Endothelial cell (in vitro differentiated cells): Measurements from ENCODE around the gene BET1. TPM values are rescaled to one million over a fixed set of nuclear protein-coding genes. Genes with fewer than 3 reads are reported as not detected.

Source experiments
- DNase-seq: peaks from one replicate; pipeline ENCODE4 v3.0.0; 2021; ENCODE audit warnings: low spot score
- H3K27ac Mint-ChIP-seq: one replicate; pipeline ENCODE4 v1.8.0; 2021; ENCODE audit warnings: mixed read lengths, inconsistent platforms; ENCODE audit not compliant: unreplicated experiment
- H3K27me3 Mint-ChIP-seq: one replicate; pipeline ENCODE4 v1.8.0; 2021; ENCODE audit warnings: mild to moderate bottlenecking, moderate library complexity, mixed read lengths, inconsistent platforms; ENCODE audit not compliant: unreplicated experiment
- H3K36me3 Mint-ChIP-seq: one replicate; pipeline ENCODE4 v1.8.0; 2021; ENCODE audit warnings: mild to moderate bottlenecking, low read depth, mixed read lengths, inconsistent platforms; ENCODE audit not compliant: unreplicated experiment
- H3K4me1 Mint-ChIP-seq: one replicate; pipeline ENCODE4 v1.8.0; 2021; ENCODE audit warnings: mild to moderate bottlenecking, mixed read lengths, inconsistent platforms; ENCODE audit not compliant: unreplicated experiment
- H3K4me3 Mint-ChIP-seq: one replicate; pipeline ENCODE4 v1.8.0; 2021; ENCODE audit warnings: mild to moderate bottlenecking, mixed read lengths, inconsistent platforms; ENCODE audit not compliant: unreplicated experiment
- H3K9me3 Mint-ChIP-seq: one replicate; pipeline ENCODE4 v1.8.0; 2021; ENCODE audit warnings: mixed read lengths, inconsistent platforms; ENCODE audit not compliant: unreplicated experiment
- total RNA-seq: library from RNA; stranded (reverse); fragmentation: NEBNext Ultra II Directional; extraction: Animal tissue kit (Norgen Biotek cat#: 25700); gene quantifications from one replicate; pipeline ENCODE4 v1.2.1, GENCODE V29; 2021; ENCODE audit not compliant: unreplicated experiment
- TF ChIP-seq, protein P1 (sequence below): fragments of 200-600 bp; sonication (generic); IDR thresholded peaks from one replicate; pipeline ENCODE4 v1.5.0; 2021; ENCODE audit warnings: antibody characterized with exemption; ENCODE audit not compliant: unreplicated experiment

Gene BET1
- total RNA-seq, 1 donor from 2014 or later: 30.0 TPM

DNA sequence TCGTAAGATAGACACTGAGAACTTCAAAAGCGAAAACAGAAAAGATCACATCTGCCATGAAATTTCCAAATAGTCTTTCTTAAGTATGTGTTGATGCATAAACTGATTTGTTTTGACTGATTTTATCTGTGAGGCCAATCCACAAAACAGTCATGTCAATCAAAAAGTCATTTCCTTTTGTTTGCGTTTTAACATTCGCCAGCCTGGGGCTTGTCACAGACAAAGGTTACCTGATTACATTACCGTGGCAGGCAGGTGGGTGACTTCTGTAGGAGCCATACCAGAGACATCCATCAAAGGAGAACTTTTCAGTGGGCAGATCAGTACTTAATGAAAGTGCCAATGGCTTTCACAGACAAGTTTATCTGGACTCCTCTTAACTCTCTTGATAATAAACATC lies 45.5 kb upstream of the BET1 start:
- Mint-ChIP-seq H3K9me3 (no peaks in the 10 kb centered on the region), H3K4me3 (no peak overlapping the region), H3K36me3 (no peaks in the 10 kb centered on the region), H3K27ac (no peak overlapping the region), H3K4me1 (peaks cover 3% of the 10 kb centered on the region), H3K27me3 (peaks cover 3% of the 10 kb centered on the region)
- TF ChIP-seq, protein P1, sequence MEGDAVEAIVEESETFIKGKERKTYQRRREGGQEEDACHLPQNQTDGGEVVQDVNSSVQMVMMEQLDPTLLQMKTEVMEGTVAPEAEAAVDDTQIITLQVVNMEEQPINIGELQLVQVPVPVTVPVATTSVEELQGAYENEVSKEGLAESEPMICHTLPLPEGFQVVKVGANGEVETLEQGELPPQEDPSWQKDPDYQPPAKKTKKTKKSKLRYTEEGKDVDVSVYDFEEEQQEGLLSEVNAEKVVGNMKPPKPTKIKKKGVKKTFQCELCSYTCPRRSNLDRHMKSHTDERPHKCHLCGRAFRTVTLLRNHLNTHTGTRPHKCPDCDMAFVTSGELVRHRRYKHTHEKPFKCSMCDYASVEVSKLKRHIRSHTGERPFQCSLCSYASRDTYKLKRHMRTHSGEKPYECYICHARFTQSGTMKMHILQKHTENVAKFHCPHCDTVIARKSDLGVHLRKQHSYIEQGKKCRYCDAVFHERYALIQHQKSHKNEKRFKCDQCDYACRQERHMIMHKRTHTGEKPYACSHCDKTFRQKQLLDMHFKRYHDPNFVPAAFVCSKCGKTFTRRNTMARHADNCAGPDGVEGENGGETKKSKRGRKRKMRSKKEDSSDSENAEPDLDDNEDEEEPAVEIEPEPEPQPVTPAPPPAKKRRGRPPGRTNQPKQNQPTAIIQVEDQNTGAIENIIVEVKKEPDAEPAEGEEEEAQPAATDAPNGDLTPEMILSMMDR: no peak
- no peak for DNase-seq

DNA sequence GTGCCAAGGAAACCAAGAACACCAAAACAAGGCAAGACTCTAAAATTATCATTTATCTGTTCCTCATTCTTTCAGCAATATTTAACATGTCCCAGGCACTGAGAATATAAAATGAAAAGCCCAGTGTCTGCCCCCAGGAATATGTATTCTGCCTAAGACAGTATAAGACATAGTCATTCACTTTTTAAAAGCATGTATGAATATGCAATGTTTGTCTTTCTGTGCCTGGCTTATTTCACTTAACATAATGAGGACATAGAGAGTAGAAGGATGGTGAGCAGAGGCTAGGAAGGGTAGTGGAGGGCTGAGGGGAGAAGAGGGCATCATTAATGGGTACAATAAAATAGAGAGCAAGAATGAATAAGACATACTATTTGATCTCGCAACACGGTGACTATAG lies 44.6 kb upstream of the BET1 start:
- Mint-ChIP-seq H3K27me3 (peaks cover 3% of the 10 kb centered on the region), H3K4me1 (peaks cover 3% of the 10 kb centered on the region), H3K4me3 (no peak overlapping the region), H3K36me3 (no peaks in the 10 kb centered on the region), H3K27ac (no peak overlapping the region), H3K9me3 (no peaks in the 10 kb centered on the region)
- TF ChIP-seq, protein P1: no peak
- no peak for DNase-seq

DNA sequence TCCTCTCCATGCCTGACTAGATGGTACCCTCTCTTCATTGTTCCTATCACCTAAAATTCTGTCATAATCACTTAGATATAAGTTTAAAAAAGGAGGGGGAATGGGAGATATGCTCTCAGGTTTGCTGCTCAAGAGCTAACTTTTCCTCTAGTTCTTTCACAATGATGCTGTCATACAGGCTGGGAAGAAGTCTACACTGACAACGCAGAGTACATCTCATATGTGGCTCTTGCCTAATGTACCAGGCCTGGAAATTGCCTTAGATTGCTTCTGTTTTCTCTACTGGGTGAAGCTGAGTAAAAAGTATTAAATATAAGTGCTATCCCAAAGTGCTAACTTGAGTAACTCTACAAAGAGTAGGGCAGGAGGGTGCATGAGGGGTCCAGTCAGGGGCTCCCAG lies 43.8 kb upstream of the BET1 start:
- Mint-ChIP-seq H3K4me1 (peaks cover 3% of the 10 kb centered on the region), H3K4me3 (no peak overlapping the region), H3K27ac (no peak overlapping the region), H3K36me3 (no peaks in the 10 kb centered on the region), H3K27me3 (peaks cover 3% of the 10 kb centered on the region), H3K9me3 (no peaks in the 10 kb centered on the region)
- TF ChIP-seq, protein P1: no peak
- DNase-seq: no peak

DNA sequence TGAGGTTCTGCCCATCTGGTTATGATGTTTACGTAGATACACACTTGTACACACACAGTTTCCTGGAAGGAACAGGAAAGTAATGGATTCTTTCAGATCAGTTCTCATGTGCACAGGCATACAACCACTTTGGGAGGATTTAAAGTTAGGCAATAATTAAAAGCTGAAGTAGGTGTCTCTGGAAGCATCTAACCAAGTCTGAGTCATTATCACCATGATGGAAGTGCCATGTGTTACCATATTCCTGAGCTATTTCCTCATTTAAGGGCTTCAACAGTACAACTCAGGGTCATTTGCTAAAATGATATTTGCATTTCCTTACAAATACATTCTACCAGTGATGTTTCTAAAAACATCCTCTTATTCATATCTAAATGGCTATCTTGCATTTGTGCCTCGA lies 41.4 kb upstream of the BET1 start:
- H3K27me3 Mint-ChIP-seq: peaks cover 3% of the 10 kb centered on the region
- TF ChIP-seq, protein P1: no peak
- no peak overlapping the region for H3K27ac Mint-ChIP-seq
- no peak overlapping the region for H3K4me3 Mint-ChIP-seq
- H3K9me3 Mint-ChIP-seq: no peaks in the 10 kb centered on the region
- H3K4me1 Mint-ChIP-seq: peaks cover 3% of the 10 kb centered on the region
- H3K36me3 Mint-ChIP-seq: no peaks in the 10 kb centered on the region
- DNase-seq: no peak

DNA sequence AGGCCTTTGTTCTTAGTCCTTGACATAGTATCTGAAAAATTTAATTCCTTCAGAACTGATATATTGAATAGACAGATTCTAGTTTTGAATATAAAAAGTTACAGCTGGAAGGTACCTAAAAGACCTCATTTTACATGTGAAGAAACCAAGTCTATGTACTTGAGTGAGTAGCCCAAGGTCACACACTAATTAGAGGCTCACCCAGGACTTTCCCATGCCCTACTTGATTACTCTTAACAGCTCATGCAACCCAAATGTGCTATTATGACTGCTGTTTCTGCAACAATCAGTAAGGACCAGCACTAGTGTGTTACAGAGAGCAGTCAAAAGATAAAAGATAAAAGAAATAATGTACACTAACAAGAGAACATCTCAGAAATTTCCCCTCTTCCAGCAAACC lies 40.7 kb upstream of the BET1 start:
- H3K36me3 Mint-ChIP-seq: no peaks in the 10 kb centered on the region
- H3K4me3 Mint-ChIP-seq: no peak overlapping the region
- TF ChIP-seq, protein P1: no peak
- H3K27ac Mint-ChIP-seq: no peak overlapping the region
- peaks cover 3% of the 10 kb centered on the region for H3K4me1 Mint-ChIP-seq
- DNase-seq: no peak
- no peaks in the 10 kb centered on the region for H3K9me3 Mint-ChIP-seq
- H3K27me3 Mint-ChIP-seq: peaks cover 3% of the 10 kb centered on the region
